Measurements from ENCODE around the gene TUBB2A. TPM values are rescaled to one million over a fixed set of nuclear protein-coding genes. Genes with fewer than 3 reads are reported as not detected.

Gene TUBB2A
- total RNA-seq, 3 donors from 2014 or later (not counting 1 experiment from before 2014, with no cell fraction given) = 9.2 to 13.2 (median 11.4) TPM

DNA sequence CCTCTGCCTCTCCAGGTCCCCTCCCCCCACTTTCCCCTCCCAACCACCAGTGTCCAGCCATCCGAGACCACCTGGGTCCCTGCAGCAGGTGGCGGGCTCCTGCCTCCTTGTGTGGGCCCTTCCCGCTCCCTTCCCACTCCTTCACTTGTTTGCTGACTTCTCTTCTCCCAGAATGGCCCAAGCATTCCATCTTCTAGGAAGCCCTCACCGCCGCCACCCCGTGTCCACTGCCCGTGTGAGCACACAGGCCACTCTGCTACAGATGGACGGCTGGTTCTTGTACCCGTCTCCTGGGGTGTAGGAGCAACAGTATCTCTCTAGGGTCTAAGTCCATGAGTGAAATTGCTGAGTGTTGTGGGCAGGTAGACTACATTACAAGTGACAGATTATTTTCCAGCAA lies 23.8 kb downstream of the TUBB2A start:
- Histone ChIP-seq H3K9me3 (ENCODE audit: control insufficient read depth, insufficient read depth, low read length) (no peaks in the 10 kb centered on the region), H3K27me3 (ENCODE audit: control insufficient read depth, insufficient read depth, low read length) (no peaks in the 10 kb centered on the region), H3K4me3 (ENCODE audit: low read length) (no peak overlapping the region), H3K36me3 (ENCODE audit: control insufficient read depth, insufficient read depth, low read length) (peaks cover 8% of the 10 kb centered on the region), H3K27ac (ENCODE audit: low read length) (no peak overlapping the region), H3K4me1 (ENCODE audit: control insufficient read depth, insufficient read depth, low read length) (no peaks in the 10 kb centered on the region)
- Mint-ChIP-seq H3K4me1 (no peaks in the 10 kb centered on the region), H3K36me3 (peaks cover 1% of the 10 kb centered on the region), H3K4me3 (no peak overlapping the region), H3K27ac (no peak overlapping the region), H3K27me3 (ENCODE audit: low read depth in 2 of 2) (no peaks in the 10 kb centered on the region), H3K9me3 (no peaks in the 10 kb centered on the region)
- no peak for ATAC-seq
- TF ChIP-seq, protein P1, sequence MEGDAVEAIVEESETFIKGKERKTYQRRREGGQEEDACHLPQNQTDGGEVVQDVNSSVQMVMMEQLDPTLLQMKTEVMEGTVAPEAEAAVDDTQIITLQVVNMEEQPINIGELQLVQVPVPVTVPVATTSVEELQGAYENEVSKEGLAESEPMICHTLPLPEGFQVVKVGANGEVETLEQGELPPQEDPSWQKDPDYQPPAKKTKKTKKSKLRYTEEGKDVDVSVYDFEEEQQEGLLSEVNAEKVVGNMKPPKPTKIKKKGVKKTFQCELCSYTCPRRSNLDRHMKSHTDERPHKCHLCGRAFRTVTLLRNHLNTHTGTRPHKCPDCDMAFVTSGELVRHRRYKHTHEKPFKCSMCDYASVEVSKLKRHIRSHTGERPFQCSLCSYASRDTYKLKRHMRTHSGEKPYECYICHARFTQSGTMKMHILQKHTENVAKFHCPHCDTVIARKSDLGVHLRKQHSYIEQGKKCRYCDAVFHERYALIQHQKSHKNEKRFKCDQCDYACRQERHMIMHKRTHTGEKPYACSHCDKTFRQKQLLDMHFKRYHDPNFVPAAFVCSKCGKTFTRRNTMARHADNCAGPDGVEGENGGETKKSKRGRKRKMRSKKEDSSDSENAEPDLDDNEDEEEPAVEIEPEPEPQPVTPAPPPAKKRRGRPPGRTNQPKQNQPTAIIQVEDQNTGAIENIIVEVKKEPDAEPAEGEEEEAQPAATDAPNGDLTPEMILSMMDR (IDR thresholded peaks at IDR 0.05) = no peak
- DNase-seq = no peak
- intact Hi-C loops (cut with micrococcal nuclease) = no loop called here
- WGBS (ENCODE audit: insufficient coverage) = 94% methylated on average over 7 of the region's 9 CpGs

DNA sequence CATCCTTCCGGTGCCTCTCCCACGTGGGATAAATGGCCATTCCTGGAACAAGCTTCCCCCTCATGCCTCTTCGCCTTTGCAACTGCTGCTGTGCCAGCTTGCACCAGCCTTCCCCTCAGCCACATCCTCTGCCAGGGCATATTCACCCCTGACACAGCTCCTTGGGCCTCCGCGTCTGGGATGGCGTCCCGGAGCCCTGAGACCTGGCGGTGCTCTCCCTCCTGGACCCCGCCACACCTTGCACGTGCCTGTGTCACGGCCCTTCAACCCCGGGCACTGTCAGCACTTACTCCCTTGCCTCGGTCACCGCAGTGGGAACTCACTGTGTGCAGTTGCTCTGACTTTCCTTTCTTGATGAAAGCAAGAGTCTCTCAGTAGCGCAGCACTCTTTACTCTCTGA lies 25.6 kb downstream of the TUBB2A start:
- no peak overlapping the region for H3K4me3 ChIP-seq (ENCODE audit: low read length)
- Mint-ChIP-seq H3K4me3 (no peak overlapping the region), H3K4me1 (no peaks in the 10 kb centered on the region), H3K36me3 (no peaks in the 10 kb centered on the region), H3K9me3 (no peaks in the 10 kb centered on the region), H3K27me3 (ENCODE audit: low read depth in 2 of 2) (no peaks in the 10 kb centered on the region), H3K27ac (no peak overlapping the region)
- intact Hi-C loops (cut with micrococcal nuclease) = no loop called here
- 95% methylated on average over 15 of the region's 15 CpGs for WGBS (ENCODE audit: insufficient coverage)
- H3K4me1 ChIP-seq (ENCODE audit: control insufficient read depth, insufficient read depth, low read length) = no peaks in the 10 kb centered on the region
- H3K27me3 ChIP-seq (ENCODE audit: control insufficient read depth, insufficient read depth, low read length) = no peaks in the 10 kb centered on the region
- H3K27ac ChIP-seq (ENCODE audit: low read length) = no peak overlapping the region
- H3K9me3 ChIP-seq (ENCODE audit: control insufficient read depth, insufficient read depth, low read length) = no peaks in the 10 kb centered on the region
- DNase-seq = no peak
- no peak for ATAC-seq
- TF ChIP-seq, protein P1 (IDR thresholded peaks at IDR 0.05) = no peak
- H3K36me3 ChIP-seq (ENCODE audit: control insufficient read depth, insufficient read depth, low read length) = no peaks in the 10 kb centered on the region

DNA sequence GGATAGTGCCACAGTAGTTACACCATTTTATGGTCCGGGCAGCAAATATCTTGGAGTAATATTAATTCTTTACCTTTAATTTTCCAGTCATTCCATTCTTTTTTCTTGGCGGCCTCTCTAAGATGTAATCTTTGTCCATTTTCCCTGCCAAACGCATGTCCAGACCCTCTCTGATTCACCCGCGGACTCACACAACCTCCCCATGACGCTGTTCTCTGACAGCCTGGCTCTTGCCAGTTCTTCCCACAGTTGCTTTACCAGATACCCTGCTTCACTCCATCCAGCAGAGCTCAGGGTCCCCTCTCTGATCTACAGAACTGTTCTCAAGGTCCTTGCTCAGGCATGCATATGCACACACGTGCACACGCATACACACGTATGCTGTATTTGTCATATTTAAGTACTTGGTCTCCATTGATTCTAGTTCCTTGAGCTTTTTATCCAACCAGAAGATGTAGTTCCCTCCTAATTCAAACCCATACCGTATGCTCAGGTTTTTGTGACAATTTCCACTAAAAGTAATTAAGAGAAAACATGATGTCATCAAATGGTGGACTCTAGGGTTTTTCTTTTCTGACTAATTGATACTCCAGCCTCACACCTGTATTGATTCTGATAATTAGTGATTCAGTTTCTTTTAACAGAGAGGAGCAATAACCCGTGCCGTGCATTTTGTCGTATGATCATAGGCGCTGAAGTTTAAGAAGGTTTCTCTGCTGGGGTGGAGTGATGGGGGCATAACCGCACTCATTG lies 28.8 kb downstream of the TUBB2A start:
- intact Hi-C loops (cut with micrococcal nuclease) = no loop called here
- H3K27ac ChIP-seq (ENCODE audit: low read length) = no peak overlapping the region
- no peaks in the 10 kb centered on the region for H3K27me3 ChIP-seq (ENCODE audit: control insufficient read depth, insufficient read depth, low read length)
- H3K4me3 ChIP-seq (ENCODE audit: low read length) = no peak overlapping the region
- TF ChIP-seq, protein P1 (IDR thresholded peaks at IDR 0.05) = no peak
- no peaks in the 10 kb centered on the region for H3K36me3 ChIP-seq (ENCODE audit: control insufficient read depth, insufficient read depth, low read length)
- ATAC-seq (no peak), DNase-seq (no peak)
- Mint-ChIP-seq H3K4me3 (no peak overlapping the region), H3K27me3 (ENCODE audit: low read depth in 2 of 2) (no peaks in the 10 kb centered on the region), H3K36me3 (no peaks in the 10 kb centered on the region), H3K27ac (no peak overlapping the region), H3K9me3 (no peaks in the 10 kb centered on the region), H3K4me1 (no peaks in the 10 kb centered on the region)
- WGBS (ENCODE audit: insufficient coverage) = 97% methylated on average over 13 of the region's 15 CpGs
- H3K9me3 ChIP-seq (ENCODE audit: control insufficient read depth, insufficient read depth, low read length) = no peaks in the 10 kb centered on the region
- H3K4me1 ChIP-seq (ENCODE audit: control insufficient read depth, insufficient read depth, low read length) = peaks cover 3% of the 10 kb centered on the region

DNA sequence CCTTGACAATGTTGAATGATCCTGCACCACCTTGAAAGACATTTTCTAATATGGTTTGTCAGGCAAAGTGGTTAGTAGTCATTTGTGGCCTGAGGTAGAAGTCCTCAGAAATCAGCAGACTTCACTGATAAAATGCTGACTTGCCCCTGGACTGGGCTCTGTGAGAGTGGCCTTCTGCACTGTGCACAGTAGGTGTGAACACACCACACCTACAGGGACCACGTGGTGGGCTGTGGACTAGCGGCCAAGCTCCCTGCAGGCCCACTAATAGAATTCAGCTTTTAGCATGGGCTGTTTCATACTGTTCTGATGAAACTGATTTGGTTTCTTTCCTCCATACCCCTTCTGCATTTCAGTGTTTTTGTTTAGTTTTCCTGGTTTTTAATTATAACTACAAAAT lies 31.5 kb downstream of the TUBB2A start:
- Histone ChIP-seq H3K4me1 (ENCODE audit: control insufficient read depth, insufficient read depth, low read length) (peaks cover 3% of the 10 kb centered on the region), H3K36me3 (ENCODE audit: control insufficient read depth, insufficient read depth, low read length) (no peaks in the 10 kb centered on the region), H3K9me3 (ENCODE audit: control insufficient read depth, insufficient read depth, low read length) (no peaks in the 10 kb centered on the region), H3K4me3 (ENCODE audit: low read length) (no peak overlapping the region), H3K27ac (ENCODE audit: low read length) (no peak overlapping the region), H3K27me3 (ENCODE audit: control insufficient read depth, insufficient read depth, low read length) (no peaks in the 10 kb centered on the region)
- TF ChIP-seq, protein P1 (IDR thresholded peaks at IDR 0.05) = no peak
- intact Hi-C loops (cut with micrococcal nuclease) = loop anchor here (1.0 kb wide), 1 partner anchor 125 kb away; no protein-coding TSS in a partner anchor
- Mint-ChIP-seq H3K27me3 (ENCODE audit: low read depth in 2 of 2) (no peaks in the 10 kb centered on the region), H3K36me3 (no peaks in the 10 kb centered on the region), H3K27ac (no peak overlapping the region), H3K9me3 (no peaks in the 10 kb centered on the region), H3K4me3 (no peak overlapping the region), H3K4me1 (no peaks in the 10 kb centered on the region)
- WGBS (ENCODE audit: insufficient coverage) = 44% methylated on average over 2 of the region's 2 CpGs
- DNase-seq = no peak
- ATAC-seq = no peak
